Rectal smooth muscle tissue (tissue), 1 donor: ENCODE measurements around the gene CPLX3.
A peak's percentile ranks its signal among the peaks of the same experiment; 100 is the strongest.

Experiments
- H3K27ac ChIP-seq: one replicate; pipeline ENCODE4 v1.7.0; 2013; ENCODE audit warnings: low read depth, low read length, inconsistent platforms
- H3K27me3 ChIP-seq: one replicate; pipeline ENCODE4 v1.7.0; 2013; ENCODE audit warnings: low read length; ENCODE audit not compliant: control insufficient read depth, insufficient read depth
- H3K36me3 ChIP-seq: one replicate; pipeline ENCODE4 v1.7.0; 2013; ENCODE audit warnings: low read length; ENCODE audit not compliant: control insufficient read depth, insufficient read depth
- H3K4me1 ChIP-seq: one replicate; pipeline ENCODE4 v1.7.0; 2013; ENCODE audit warnings: low read length; ENCODE audit not compliant: control insufficient read depth, insufficient read depth
- H3K4me3 ChIP-seq: one replicate; pipeline ENCODE4 v1.7.0; 2013; ENCODE audit warnings: low read length
- H3K9ac ChIP-seq: one replicate; pipeline ENCODE4 v1.7.0; 2013; ENCODE audit warnings: low read length

The CPLX3 gene

DNA sequence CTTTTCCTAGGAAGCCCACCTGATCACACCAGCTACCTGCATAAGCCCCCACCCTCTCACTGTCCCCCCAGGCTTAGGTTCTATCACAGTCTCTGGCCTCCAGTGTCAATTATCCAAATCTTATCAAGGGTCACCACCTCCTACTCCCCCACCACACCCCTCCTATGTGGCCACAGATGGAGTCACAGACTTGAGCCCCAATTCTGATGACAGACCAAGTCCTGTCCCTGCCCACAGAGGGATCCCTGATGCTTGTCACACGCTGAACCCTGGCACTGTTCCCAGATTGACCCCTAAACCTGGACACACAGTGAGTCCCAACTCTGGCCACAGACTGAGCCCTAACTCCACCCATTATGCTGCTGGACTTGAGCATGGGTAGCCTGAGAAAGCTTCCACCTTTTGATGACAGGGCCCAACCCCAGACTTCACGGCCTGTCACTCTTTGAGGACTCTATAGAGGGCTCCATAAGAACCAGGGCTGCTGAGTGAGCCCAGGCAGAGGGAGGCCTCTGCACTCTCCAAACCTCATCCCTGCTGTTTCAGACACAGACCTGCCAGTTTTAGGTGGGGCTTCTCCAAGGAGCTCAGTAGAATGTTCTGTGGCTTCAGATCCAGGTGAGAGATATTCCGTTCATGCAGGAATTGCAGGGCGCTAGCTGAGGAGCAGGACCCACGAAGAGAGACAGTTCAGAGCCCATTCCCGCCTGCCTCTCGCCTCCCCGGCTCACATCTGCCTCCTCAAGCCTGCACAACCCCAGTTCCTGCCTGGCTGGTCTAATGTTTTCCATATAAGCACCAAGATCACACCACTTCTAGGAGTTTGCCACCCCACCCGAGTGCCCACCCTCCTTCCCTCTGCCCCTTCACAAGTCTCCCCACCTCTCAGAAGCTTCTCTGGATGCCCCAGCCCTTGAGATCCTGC lies 14.7 kb downstream of the CPLX3 start:
- no peak overlapping the region for H3K9ac ChIP-seq
- H3K27me3 ChIP-seq: no peaks in the 10 kb centered on the region
- H3K36me3 ChIP-seq: peaks cover 4% of the 10 kb centered on the region
- no peak overlapping the region for H3K27ac ChIP-seq
- H3K4me1 ChIP-seq: peaks cover 8% of the 10 kb centered on the region
- H3K4me3 ChIP-seq: no peak overlapping the region

- H3K9ac ChIP-seq: peak overlapping the region; percentile 78
- H3K27ac ChIP-seq: no peak overlapping the region
- no peaks in the 10 kb centered on the region for H3K27me3 ChIP-seq
- H3K4me1 ChIP-seq: peaks cover 8% of the 10 kb centered on the region
- peaks cover 4% of the 10 kb centered on the region for H3K36me3 ChIP-seq
- peak overlapping the region; percentile 95 for H3K4me3 ChIP-seq
These were observed 15.5 kb downstream of the CPLX3 start for GRCh38 chr15:74841891-74842373.

DNA sequence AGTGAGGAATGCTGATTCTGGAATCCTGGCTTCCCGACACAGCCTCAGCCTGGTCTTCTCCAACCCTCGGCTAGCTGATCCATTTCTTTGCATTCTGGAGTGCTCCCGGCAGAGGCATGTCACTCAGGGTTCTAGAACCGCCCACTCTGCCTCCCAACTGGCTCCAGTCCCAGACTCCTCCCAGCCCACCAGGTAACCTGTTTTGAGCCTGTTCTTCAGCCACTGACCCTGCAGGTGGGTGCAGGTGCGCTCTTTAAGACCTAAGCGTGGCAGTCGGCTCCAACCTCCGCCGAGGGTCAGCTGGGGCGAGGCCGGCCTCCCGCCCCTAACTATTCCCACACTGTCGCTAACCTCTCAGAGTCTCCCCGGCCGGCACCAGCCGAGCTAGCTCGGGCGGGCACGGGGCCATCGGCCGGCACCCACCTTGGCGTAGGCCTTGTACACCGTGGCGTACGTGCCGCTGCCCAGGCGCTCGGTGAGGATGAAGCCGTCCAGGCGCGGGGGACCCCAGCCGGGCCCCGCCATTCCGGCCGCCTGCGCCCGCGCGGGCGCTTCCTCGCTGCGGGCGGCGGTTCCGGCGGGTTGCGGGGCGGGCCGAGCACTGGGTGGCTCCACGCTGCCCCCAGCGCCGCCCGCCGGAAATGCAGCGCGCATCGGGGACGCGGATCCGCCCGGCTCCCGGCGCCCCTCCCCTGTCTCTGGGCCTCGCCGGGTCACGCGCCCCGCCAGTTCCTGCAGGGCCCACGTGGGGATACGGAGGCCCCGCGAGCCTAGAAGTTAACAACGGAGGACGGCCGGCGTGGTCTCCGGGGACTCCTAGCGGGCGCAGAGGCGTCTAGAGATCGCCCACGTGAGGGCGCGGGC lies 16.4 kb downstream of the CPLX3 start, which contains the start of gene ULK3:
Gene ULK3, minus strand, starts transcription at position 576 of the 864 bp plus-strand sequence. Its CDS starts 51 bp downstream, at position 525.
- peak within 1 kb of the TSS; percentile 95 for H3K4me3 ChIP-seq
- H3K9ac ChIP-seq: peak within 1 kb of the TSS; percentile 78
- H3K4me1 ChIP-seq: peaks cover 8% of the 10 kb centered on the region
- H3K36me3 ChIP-seq: peaks cover 9% of the 10 kb centered on the region
- H3K27me3 ChIP-seq: no peaks in the 10 kb centered on the region
- peak within 1 kb of the TSS; percentile 83 for H3K27ac ChIP-seq

- Histone ChIP-seq H3K4me1 (peaks cover 8% of the 10 kb centered on the region), H3K9ac (peak overlapping the region; percentile 39), H3K27ac (peak overlapping the region; percentile 83), H3K27me3 (no peaks in the 10 kb centered on the region), H3K36me3 (peaks cover 13% of the 10 kb centered on the region), H3K4me3 (peak overlapping the region; percentile 66)
These were observed 17.0 kb downstream of the CPLX3 start for GRCh38 chr15:74843445-74843828.

DNA sequence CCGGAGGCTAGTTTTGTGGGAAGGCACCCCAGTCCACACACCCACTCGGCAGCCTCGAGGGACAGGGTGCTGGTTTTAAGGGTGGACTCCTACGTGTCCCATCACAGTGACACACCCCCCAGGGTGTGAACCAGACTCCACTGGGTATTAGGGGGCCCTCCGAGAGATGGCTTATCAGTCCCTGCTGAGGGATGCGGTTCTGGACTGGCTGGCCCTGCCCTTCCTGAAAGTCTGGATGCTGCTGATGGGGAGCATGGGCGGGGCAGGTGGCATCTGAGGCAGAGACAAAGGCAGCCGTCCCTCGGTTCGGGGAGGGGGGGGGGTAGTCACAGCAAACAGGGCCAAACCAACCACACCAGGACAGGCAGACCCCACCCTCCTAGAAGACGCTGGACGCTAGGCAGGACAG lies 17.5 kb downstream of the CPLX3 start:
- Histone ChIP-seq H3K27ac (peak overlapping the region; percentile 83), H3K4me1 (peaks cover 8% of the 10 kb centered on the region), H3K9ac (peak overlapping the region; percentile 39), H3K36me3 (peaks cover 15% of the 10 kb centered on the region), H3K4me3 (peak overlapping the region; percentile 66), H3K27me3 (no peaks in the 10 kb centered on the region)

GRCh38 chr15:74844319-74845207 lies 18.1 kb downstream of the CPLX3 start:
- no peaks in the 10 kb centered on the region for H3K27me3 ChIP-seq
- H3K4me3 ChIP-seq: no peak overlapping the region
- H3K4me1 ChIP-seq: peaks cover 8% of the 10 kb centered on the region
- no peak overlapping the region for H3K27ac ChIP-seq
- no peak overlapping the region for H3K9ac ChIP-seq
- H3K36me3 ChIP-seq: peaks cover 13% of the 10 kb centered on the region

DNA sequence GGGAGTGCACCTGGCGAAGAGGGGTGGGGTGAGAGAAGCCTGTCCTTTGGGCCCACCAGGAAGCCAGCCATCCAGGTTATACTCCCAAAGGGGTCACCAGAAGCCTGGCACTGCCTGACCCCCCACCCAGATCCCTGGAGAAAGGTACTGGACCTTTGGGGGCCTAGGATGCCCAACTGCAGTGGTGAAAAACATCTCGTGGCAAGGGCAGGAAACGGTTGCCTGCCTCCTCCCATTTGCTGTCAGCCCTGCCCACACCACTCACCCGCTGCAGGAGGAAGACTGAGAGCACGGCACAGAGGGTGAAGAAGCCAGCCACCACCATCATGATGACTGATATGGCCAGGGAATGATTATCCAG lies 18.8 kb downstream of the CPLX3 start:
- Histone ChIP-seq H3K27ac (no peak overlapping the region), H3K36me3 (peaks cover 14% of the 10 kb centered on the region)

GRCh38 chr15:74845581-74845980 lies 19.2 kb downstream of the CPLX3 start:
- no peak overlapping the region for H3K4me3 ChIP-seq
- H3K9ac ChIP-seq: no peak overlapping the region
- no peaks in the 10 kb centered on the region for H3K27me3 ChIP-seq
- no peak overlapping the region for H3K27ac ChIP-seq
- peaks cover 18% of the 10 kb centered on the region for H3K36me3 ChIP-seq
- peaks cover 8% of the 10 kb centered on the region for H3K4me1 ChIP-seq

More for the DNA sequence above, 18.8 kb downstream of the CPLX3 start:
- Histone ChIP-seq H3K4me1 (peaks cover 8% of the 10 kb centered on the region), H3K9ac (no peak overlapping the region), H3K4me3 (no peak overlapping the region), H3K27me3 (no peaks in the 10 kb centered on the region)

GRCh38 chr15:74847432-74847831 lies 21.0 kb downstream of the CPLX3 start:
- Histone ChIP-seq H3K9ac (no peak overlapping the region), H3K4me1 (peaks cover 4% of the 10 kb centered on the region), H3K36me3 (peaks cover 35% of the 10 kb centered on the region), H3K27ac (no peak overlapping the region), H3K4me3 (no peak overlapping the region), H3K27me3 (no peaks in the 10 kb centered on the region)

DNA sequence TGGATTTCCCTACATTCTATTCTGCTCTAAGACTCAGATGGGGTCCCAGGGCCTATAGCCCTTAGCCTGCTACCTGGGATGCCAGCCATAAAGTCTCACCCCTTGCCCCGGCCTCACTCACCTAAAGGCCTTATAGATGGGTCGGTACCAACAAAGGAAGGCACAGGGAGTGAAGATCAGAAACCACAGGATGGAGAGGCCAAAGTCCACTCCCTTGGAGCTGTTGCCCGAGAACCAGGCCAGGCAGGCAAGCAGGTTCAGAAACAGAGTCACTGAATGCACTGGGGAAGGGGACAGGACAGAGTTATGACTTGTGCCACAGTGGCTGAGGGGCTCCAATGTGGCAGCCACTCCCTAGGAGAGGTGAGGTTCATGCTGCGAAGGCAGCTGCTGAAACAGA lies 24.0 kb downstream of the CPLX3 start:
- H3K9ac ChIP-seq: no peak overlapping the region
- H3K4me1 ChIP-seq: no peaks in the 10 kb centered on the region
- peaks cover 49% of the 10 kb centered on the region for H3K36me3 ChIP-seq
- no peak overlapping the region for H3K4me3 ChIP-seq
- H3K27me3 ChIP-seq: no peaks in the 10 kb centered on the region
- no peak overlapping the region for H3K27ac ChIP-seq

GRCh38 chr15:74851960-74852359 lies 25.5 kb downstream of the CPLX3 start:
- no peak overlapping the region for H3K27ac ChIP-seq
- peaks cover 49% of the 10 kb centered on the region for H3K36me3 ChIP-seq
- H3K9ac ChIP-seq: no peak overlapping the region

More at GRCh38 chr15:74851960-74852359, 25.5 kb downstream of the CPLX3 start:
- Histone ChIP-seq H3K27me3 (no peaks in the 10 kb centered on the region), H3K4me3 (no peak overlapping the region), H3K4me1 (no peaks in the 10 kb centered on the region)
